CD4-positive, alpha-beta T cell treated with Interleukin-15 for 4 hours (primary cell): ENCODE data around the gene TNFRSF14.

Experiments used
- DNase-seq: peaks from one replicate; pipeline ENCODE4 v3.0.0-alpha.2; 2020; ENCODE audit warnings: low spot score

TNFRSF14 gene

DNA sequence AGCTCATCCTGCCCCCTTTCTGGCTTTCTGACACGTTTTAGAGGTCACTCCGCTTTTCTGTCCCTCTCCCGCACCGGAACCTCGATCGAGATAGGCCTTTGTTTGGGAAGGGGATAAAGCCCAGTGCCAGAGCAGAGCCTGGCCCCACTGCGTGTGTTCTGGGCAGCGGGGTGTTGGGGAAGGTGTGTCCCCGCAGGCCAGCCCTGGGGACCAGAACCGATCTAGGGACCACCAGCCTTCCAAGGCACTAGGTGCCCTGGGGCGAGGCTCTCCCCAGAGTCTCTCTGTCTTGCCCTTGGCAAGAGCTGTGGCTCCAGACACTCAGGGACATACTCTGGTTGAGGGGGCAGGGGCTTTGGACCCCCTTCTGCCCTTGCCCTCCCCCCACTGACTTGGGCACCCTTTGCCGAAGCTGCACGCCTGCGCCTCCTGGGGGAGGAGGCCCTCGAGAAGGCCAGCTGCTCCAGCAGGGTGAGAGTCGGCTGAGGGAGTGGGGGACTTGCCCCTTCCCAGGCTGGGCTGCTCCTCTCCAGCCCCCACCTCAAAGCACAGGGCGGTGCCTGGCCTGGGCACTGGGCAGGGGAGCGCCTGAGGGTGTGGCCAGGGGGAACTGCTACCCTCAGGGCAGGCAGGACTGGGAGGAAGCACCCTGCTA lies 46.8 kb downstream of the TNFRSF14 start:
- no peak for DNase-seq

GRCh38 chr1:2603521-2604155 lies 47.5 kb downstream of the TNFRSF14 start:
- no peak for DNase-seq

GRCh38 chr1:2604156-2604843 lies 48.1 kb downstream of the TNFRSF14 start:
- DNase-seq, result no peak

DNA sequence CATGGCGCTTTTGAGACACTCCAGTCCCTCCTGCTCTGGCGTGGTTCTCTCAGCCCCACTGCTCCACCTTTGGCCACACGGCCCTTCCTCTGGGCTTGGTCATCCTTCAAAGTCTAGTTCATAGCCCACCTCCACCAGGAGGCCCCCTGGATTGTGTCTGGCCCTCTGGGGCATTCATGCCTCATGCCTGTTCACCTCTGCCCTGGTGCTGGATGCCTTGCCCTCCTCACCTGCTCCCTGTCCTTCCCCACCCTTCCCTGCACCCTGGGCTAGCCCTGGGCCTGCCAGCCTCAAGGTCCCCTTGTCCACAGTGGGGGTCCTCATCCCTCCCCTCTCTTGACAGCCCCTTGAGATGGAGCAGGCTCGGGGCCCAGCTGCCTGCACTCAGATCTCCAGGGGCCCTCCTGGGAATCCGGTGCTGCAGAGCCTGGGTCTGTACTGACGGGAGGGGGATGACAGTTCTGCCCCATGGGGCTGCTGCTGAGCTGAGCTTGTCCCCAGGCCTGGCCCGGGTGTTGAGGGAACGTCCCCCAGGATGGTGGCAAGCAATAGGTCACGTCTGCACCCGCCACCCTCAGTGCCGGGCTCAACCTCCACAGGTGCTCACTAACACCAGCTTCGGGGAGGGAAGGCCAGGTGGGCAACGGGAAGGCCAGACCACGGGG lies 48.8 kb downstream of the TNFRSF14 start:
- DNase-seq, result no peak

DNA sequence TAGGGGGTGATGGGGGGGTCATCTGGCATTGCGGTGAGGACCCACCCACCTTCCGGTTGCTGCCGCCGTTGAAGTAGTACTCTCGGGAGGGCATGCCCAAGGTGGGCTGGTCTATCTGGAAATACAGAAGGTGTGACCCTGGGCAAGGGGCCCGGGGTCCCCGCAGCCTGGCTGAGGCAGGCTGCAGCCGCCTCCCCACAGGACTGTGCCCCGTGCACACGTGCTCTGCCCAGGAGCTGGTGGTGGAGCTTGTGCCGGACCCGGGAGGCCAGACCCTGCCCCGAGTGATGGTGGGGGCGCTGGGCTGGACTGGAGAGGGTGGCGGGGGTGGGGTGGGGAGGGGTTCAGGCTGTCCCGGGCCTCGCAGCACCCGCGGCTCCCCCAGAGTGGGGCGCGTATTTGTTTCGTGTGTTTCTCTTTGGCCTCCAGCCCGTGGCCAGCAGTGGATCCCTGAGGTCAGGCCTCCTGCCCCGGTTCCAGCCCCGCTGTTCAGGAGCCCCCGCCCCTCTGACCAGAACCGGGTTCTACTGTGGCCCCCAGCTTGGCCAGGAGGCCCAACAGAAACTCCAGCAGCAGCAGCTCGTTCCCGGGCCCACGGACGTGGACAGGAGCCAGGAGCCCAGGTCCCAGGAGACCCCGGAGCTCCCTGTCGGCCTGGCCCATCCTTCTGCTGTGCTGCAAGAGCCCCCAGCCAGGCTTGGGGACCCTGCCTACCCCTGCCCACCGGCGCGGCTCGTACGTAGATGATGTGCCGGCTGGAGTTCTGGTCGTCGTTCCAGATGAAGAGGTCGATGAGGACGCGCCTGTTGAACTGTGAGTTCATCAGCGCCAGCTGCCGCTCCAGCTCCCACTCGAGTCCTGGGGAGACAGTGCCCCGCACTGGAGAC lies 49.6 kb downstream of the TNFRSF14 start:
- DNase-seq, result no peak

DNA sequence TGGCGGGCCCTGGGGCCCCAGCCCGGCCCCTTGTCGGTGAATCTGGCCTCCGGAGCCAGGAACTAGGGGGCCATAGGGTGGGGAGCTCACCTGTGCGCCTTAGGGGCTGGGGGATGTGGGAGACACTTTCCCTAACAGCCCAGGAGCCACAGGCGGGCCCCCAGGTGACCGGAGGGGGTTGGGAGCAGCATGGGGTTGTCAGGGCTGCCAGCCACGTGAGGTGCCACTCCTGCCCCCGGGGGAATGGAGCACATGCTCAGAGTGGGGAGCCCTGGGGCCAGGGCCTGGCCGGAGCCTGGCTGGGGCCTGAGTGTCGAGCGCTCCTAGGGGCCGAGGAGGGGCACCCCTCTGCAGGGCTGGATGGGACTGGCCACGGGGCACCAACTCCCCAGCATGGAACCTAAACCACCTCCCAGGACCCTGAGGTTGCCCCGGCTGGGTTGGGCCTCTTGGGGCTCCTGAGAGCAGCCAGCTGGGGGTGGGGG lies 50.3 kb downstream of the TNFRSF14 start:
- no peak for DNase-seq

DNA sequence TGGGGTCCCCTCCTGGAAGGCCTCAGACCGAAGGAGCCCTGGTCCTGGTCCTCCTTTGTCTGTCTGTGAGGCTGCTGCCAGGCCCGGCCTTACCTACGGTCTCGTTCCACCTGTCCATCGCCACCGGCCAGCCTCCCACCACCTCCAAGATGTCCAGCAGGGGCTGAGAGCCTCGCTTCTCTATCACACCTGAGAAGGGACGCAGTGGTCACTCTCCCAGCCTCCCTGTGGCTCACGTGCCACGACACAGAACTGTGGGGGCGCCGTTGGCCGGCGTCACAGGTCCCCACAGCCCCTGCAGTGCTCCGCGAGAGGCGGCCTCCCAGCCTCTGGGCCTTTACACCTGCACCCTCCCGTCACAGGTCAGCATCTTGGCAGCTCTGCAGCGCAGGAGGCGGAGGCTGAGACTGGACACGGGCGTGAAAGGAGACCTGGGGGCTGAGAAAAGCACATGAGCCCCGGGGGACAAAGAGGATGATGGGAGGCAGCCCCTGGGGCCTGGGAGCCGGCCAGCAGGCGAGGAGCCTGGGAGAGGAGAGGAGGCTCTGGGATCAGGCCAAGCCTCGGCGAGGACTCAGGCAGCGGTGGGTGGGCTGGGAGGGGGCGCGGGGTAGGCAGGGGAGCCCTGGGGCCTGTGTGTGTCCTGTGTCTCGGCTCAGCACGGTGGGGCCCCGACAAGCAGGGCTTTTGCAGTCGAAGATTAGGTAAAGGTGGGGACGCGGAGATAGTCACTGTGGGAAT lies 50.9 kb downstream of the TNFRSF14 start:
- no peak for DNase-seq

- no peak for DNase-seq
Measured at GRCh38 chr1:2607641-2608091, 51.5 kb downstream of the TNFRSF14 start.

DNA sequence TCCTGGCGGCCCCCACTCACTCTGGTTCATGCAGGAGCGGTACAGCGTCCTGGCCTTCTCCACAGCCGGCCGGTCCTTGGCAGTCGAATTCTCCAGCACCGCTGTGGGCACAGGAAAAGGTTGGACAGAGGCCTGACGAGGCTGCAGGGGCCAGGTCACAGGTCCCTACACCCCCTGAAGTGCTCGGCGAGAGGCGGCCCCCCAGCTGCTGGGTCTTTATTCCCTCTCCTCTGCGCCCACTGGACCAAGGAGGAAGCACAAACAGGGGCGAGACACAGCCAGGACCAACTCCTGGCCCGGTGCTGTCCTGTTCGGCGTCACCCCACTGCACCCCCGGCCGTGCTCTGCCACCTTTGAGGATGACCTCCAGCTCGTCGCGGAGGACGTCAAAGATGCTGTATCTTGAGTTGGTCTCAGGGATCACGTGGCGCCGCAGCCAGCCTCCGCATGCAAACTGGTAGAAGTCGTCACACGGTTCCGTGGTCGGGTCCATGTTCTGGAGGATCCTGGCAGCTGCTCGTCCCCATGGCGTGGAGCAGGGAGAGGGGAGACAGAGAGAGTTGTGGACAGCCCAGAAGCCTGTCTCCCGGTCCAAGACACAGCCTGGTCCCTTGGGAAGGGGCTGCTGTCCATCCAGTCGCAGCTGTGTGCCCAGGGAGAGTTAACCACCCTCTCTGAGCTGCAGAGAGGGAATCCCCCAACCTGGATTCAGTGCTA lies 53.3 kb downstream of the TNFRSF14 start:
- DNase-seq, result no peak

DNA sequence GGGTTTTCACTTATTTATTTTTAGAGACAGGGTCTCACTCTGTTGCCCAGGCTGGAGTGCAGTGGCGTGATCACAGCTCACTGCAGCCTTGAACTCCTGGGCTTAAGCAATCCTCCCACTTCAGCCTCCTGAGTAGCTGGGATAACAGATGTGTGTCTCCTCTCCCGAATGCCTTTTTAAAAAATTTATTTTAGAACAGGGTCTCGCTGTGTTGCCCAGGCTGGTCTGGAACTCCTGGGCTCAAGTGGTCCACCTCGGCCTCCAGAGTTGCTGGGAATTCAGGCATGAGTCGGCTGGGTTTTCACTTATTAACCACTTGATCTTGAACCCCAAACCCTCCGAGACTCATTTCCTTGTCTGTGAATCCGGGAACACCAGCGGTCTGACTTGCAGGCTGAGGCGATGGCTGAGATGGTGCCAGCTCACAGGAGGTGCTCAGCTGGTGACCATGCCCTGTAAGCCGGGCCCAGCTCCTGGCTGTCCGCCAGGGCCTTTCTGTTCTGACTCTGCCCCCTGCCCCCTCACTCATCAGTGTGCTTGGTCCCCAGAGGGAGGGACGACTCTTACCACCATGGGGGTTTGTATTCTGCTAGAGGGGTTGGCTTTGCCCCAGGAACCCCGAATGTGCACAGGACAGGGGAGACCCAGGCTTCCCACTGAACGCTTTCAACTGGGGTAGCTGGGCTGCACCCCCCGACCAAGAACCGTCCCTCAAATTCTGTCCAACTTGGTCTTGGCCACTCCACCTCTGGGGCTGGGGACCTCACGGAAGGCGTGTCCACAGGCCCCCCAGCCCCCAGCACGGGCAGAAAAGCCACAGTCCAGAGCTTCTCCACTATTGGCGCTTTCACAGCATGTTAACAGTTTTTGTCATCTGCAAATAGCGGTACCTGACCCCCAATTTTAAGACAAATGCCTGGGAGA lies 54.1 kb downstream of the TNFRSF14 start:
- no peak for DNase-seq

GRCh38 chr1:2611031-2611501 lies 54.9 kb downstream of the TNFRSF14 start:
- DNase-seq, result no peak

- DNase-seq, result no peak
Measured at GRCh38 chr1:2611621-2612437, 55.7 kb downstream of the TNFRSF14 start.

DNA sequence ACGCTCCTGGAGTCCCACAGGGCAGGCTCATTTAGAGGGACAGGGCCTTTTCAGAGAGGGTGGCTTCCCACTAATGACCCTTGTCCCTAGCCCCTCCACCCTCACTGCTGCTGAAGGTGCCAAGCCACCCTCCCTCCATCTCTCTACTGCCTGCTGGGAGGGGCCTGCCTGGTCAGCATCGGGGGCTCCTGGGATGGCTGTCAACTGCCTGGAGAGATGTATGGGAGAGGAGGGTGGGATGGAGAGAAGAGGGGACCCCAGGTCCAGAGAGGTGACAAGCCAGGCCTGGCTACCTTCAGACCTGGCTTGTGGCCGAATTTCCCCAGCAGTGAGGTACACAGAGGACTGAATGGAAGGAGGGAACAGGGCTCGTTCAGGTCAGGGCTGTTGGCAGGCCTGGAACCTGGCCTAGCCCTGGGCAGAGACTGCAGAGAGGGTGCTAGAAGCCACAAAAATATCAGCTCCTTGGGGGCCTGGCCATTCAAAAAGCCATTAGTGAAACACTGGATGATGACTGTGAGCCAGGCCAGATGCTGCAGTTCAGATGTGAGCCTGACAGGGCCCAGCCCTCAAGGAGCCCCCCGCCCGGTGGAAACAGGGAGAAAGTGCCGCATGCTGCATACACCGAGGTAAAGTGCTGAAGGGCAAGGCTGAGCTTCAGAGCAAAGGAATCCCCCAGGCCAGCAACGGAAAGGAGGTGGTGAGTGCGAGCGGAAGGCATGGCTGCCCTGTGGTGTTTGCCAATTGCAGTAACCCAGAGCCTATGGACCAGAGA lies 56.6 kb downstream of the TNFRSF14 start:
- no peak for DNase-seq
